NCI-H460 (cell line): ENCODE results near the gene OPRM1. TPM values are rescaled to one million over a fixed set of nuclear protein-coding genes. Genes with fewer than 3 reads are reported as not detected.
"Not testable (repeated sequence)": the region's sequence is repeated elsewhere in the genome, so short reads cannot be mapped to it uniquely, and the experiment has no call there.

Source experiments
- DNase-seq: peaks from one replicate; pipeline ENCODE4 v3.0.0-alpha.2; 2016; ENCODE audit warnings: low read depth; ENCODE audit errors: extremely low read depth
- total RNA-seq: library from RNA; depleted of rRNA; stranded (reverse); fragments of >200 nt; shearing (Covaris generic); gene quantifications from 2 replicates; pipeline ENCODE4 v1.2.3, GENCODE V29; 2014

The OPRM1 gene
- total RNA-seq, 1 experiment from 2014 or later, result not detected

DNA sequence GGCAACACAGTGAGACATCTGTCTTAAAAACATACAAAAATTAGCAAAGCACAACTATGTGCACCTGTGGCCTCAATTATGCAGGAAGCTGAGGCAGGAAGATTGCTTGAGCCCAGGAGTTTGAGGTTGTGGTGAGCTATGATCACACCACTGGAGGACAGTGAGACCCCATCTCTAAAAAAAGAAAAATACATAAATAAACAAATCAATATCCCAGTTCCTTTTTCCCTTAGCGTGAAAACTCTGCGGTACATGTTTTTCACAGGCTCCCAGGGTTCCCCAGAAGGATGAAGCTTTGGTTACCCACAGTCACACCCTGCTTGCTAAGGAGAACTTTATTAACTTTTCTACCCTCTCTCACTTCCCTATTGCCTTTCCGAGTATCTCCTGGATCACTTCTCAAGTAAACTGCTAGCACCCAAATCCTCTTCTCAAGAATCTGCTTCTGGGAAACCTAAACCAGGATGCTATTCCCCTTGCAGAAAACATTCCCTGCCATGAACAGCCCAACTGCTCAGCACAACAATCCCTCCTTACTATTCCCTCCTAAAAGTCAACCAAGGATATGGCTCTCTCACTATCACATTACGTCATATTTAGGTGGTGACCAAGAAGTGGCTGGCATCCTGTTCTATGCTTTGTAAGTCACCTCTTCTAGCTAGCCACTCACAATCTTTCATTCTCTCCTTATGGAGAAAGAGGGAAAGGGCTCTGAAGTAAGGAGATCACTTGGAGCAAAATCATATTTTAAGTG lies 195.2 kb downstream of the OPRM1 start:
- DNase-seq, result no peak

- no peak for DNase-seq
Measured at GRCh38 chr6:154236646-154237301, 197.7 kb downstream of the OPRM1 start.

GRCh38 chr6:154238831-154239230 lies 199.8 kb downstream of the OPRM1 start:
- no peak for DNase-seq

DNA sequence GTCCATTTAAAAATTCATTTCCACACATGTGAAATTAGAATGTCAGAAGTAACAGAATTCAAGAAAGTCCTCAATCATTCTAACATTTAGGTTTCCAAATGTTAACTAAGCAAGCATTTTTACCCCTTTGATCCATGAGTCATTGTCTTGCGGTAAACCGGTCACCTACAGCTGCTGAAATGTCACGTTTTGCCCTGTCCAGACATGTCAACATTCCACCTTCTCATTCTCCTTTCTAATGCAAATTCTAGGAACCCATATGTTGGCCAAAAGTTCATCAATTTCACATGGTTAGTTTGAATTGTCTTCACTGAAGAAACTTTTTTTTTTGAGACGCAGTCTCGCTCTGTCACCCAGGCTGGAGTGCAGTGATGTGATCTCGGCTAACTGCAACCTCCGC lies 200.4 kb downstream of the OPRM1 start:
- DNase-seq, result no peak

DNA sequence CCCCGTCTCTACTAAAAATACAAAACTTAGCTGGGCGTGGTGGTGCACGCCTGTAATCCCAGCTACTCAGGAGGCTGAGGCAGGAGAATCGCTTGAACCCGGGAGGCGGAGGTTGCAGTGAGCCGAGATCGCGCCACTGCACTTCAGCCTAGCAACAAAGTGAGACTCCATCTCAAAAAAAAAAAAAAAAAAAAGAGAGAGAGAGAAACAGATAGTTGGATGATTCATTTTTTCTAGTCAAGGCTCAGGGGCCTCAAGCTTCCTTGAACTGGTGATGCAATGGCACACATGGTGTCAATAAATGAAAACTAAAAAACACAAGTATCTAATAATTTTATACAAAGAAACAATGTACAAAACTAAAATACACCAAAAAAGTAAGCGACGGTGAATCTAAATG lies 202.0 kb downstream of the OPRM1 start:
- not testable (repeated sequence) for DNase-seq

GRCh38 chr6:154241581-154241980 lies 202.5 kb downstream of the OPRM1 start:
- DNase-seq, result no peak

- no peak for DNase-seq
Measured at GRCh38 chr6:154242617-154243357, 203.7 kb downstream of the OPRM1 start.

- DNase-seq, result no peak
Measured at GRCh38 chr6:154243793-154244750, 205.0 kb downstream of the OPRM1 start.

GRCh38 chr6:154245506-154245905 lies 206.5 kb downstream of the OPRM1 start:
- no peak for DNase-seq

DNA sequence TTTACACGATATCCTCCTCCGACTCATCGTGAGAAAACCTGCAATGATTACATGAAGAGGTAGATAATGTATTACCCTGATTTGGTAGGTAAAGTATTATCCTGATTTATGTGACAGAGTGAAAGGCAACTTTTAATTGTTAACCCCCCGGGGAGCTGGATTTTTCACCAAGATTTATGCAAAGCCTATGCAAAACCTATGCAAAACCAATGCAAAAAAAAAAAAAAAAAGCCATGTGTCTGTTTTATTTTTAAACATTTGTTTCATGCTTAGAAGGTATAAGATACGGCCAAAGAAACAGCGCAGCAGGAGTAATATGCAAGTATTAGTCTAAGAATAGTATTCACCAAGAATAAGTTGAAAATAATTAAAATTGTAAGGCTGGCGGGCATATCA lies 207.7 kb downstream of the OPRM1 start:
- DNase-seq, result no peak

DNA sequence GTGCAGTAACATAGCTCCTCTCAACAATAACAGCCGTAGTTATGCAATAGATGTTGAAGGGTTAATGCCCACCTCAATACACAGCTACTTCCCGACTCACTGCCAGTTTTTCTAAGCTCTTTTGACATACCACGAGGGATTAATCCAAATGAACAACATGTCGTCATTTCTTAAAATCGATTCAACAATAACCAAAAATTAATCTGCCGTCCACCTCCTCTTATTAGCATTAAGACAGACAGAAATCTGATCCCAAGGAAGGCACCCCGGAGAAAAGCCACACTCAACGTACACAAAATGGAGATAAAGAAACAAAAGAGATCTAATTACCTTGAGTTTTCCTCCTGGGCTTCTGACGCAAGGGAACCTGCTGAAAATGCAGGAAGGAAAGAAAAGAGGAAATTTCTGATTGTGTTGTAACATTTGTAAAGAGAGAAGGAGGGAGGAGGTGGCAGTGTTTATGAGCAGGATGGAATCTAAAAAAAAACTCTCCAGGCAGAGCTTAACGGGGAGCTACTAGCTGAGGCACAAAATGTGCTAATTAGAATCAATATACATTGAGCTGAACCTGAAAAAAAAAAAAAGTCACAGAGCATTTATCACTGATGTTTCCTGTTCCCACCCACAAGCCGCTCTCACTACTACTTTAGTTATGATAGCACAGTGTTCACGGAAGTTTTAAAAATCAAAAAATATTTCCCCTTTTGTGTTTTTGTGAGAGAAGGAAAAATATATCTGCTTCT lies 208.2 kb downstream of the OPRM1 start:
- DNase-seq, result no peak

- DNase-seq, result no peak
Measured at GRCh38 chr6:154249499-154250298, 210.7 kb downstream of the OPRM1 start.

GRCh38 chr6:154251116-154251515 lies 212.1 kb downstream of the OPRM1 start:
- DNase-seq, result no peak

DNA sequence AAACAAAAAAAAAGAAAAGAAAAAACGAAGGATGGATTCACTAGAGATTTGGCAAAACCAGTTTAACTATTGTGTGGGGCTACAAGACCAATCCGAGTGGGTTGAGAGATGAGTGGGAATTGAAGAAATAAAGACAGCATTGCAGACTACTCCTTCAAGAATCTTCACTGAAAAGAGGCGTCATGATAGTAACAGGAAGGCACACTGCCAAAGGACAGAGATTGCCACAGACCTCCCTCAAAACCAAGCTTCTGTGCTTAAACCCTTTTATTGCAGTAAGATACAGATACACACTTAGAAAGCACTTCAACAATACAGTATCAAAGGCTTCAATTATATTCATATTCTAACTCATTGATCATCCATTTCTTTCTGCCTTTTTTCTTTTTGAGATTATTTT lies 213.6 kb downstream of the OPRM1 start:
- no peak for DNase-seq

GRCh38 chr6:154257067-154257466 lies 218.0 kb downstream of the OPRM1 start:
- no peak for DNase-seq

DNA sequence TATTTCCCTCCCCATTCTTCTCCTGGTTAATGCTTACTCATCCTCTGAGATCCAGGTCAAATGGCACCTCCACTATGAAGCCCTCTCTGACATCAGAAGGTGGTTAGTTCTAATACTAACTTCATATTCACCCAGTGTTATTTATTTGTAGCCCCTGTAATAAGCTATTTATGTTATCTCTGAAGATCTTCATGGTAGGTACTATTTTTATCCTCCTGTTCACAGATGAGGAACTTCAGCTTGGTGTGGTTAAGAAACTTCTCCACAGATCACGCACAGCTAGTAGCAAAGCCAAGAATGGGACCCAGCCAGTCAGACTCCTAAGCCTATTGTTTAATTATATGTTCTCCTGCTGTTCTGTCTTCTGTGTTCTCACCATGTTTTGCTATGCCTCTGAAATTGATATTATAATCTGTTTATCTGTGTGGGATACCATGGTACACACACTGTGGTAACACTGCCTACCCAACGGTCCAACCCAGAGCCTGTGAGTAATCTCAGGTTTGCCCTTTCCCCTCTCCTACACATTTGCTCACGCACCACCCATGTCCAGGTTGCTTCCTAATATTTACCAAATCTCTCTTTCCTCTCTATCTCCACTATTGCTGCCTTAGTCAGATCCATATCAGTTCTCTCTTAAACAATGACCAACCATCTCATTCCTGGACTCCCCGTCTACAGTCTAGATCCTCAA lies 219.2 kb downstream of the OPRM1 start:
- no peak for DNase-seq

DNA sequence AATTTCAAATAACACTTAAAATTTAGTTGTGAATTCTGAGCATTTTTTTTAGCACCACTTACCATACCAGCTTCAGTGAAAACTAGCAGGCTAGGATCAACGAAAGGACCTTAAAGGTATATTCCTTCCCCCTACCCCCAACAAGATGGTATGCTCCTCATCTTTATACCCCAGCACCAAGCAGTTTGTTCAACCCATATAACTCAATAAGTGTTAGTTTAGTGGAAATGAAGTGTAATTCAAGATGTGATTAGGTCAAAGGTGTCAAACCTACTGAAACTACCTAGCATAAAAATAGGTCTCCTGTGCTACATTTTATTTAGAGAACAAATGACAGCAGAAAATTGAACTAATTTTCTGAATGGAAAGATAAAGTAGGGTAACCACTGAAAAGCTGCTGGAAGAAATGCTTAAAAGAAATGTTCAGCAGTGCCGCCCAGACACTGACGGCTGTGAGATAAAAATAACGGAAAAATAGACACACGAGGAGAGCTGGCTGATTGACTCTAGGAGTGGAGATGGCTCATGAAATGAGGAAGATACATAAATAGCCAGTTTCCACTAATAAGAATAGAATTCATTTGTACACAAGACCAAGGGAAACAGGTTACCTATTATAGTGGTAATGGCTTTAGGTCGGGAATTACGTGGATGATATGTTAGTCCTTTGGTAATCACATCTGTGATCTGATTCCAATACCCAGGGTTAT lies 222.8 kb downstream of the OPRM1 start:
- no peak for DNase-seq
